GM18502 (cell line): ENCODE results near the gene EIF1.
"Not testable (repeated sequence)": the region's sequence is repeated elsewhere in the genome, so short reads cannot be mapped to it uniquely, and the experiment has no call there.

Experiments used
- ATAC-seq: cut with Tn5 transposase; IDR thresholded peaks from one replicate; pipeline ENCODE4 v1.9.1; 2021; ENCODE audit warnings: mild to moderate bottlenecking; ENCODE audit not compliant: unreplicated experiment, poor library complexity

The EIF1 gene

DNA sequence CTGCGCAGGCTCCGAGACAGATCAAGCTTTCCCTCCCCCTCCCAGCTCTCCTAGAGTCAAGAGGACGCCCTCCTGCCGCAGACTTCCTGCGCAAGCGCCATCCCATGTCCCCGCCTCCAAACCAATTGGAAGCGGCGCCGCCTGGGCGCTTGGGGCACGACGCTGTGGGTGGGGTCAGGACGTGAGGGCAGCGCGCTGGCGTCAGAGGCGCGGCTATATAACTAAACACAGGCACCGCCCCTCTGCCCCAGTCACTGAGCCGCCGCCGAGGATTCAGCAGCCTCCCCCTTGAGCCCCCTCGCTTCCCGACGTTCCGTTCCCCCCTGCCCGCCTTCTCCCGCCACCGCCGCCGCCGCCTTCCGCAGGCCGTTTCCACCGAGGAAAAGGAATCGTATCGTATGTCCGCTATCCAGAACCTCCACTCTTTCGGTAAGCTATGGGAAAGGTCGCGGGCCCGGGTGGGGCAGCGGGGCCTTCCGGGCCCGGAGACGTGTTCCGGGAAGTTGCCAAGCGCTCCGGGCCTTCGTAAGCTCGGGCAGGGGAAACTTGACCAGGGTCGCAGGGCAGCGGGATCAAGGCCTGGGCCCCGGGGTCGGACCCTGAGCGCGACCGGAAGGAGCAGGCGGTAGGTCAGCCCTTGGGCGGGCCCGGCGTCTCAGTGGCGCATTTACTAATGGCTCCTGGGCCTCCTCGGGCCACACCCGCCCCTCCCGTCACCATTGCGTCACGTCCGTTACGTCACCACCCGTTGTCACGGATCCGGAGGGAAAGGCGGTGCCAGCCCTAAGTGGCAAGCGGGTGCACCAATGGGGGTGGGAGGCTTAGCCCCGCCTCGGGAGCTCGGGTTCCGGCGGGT lies at the start of gene EIF1:
EIF1 (plus strand) TSS at position 245 of the 856 bp plus-strand sequence; CDS start at position 399, 154 bp downstream.
- ATAC-seq = peak; percentile 67

DNA sequence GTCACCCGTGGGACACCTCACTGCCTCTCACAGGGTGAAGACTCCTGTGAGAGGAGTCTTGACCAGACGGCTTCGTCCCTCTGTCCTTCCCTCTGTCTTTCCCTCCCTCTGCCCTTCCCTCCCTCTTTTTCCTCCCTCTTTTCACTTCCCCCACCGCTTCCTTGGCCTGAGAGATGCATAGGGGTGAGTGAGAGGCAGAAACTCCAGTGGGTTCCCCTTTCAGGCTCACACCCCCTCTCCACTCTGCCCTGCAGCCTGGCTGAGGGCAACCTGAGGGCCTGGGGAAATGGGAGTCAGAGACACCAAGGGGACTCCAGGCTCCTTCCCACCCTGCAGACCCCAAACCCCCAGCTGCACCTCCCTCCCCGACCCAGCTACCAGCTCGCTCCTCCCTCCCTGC lies 49.7 kb upstream of the EIF1 start:
- ATAC-seq = no peak

DNA sequence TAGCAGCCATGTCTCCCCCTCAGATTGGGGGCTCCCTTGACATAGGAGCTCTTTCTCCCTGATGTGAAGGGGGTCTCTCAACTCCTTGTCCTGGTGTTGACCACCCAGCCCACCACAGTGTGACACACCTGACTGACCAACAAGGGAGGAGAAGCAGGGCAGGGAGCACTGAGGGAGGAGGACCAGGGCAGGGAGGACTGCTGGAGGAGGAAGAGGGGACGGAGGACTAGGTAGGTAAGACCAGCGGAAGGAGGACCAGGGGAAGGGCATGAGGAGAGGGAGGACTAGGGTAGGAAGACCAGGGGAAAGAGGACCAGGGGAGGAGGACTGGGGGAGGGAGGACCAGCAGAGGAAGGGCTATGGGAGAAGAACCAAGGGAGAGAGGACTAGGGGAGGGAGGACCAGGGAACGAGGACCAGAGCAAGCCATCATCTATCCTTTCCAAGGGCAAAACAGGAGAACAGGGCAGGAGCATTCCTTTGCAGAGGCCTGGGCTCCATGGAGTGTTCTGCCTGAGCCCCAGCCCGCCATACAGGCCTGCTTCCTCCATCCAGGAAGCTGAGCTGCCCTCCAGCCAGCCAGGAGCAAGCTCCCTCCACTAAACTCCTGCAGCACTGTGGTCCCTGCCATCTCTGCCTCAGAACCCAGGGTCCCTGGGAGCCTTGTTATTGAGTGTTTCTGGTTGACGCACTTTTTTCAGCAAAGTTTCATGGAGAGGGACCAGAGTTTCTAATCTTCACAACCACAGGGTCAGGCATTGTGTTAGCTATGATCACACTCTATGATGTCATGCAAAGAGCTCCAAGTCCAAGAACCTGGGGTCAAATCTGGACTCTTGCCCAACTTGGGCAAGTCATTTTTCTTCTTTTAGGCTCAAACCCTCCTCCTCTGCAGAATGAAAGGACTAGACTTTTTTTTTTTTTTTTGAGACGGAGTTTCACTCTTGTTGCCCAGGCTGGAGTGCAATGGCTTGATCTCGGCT lies 48.9 kb upstream of the EIF1 start:
- no peak for ATAC-seq

DNA sequence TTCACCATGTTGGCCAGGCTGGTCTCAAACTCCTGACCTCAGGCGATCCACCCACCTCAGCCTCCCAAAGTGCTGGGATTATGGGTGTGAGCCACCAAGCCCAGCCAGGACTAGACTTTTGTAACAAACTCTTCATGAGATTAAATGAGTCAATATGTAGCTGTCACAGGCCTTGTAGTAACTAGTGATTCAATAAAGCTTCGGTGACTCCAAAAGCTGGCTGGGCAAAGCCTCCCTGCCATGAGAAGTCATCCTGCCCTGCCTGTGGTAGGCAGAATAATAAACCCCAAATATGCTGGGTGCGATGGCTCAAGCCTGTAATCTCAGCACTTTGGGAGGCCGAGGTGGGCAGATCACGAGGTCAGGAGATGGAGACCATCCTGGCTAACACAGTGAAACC lies 48.1 kb upstream of the EIF1 start:
- ATAC-seq = not testable (repeated sequence)

DNA sequence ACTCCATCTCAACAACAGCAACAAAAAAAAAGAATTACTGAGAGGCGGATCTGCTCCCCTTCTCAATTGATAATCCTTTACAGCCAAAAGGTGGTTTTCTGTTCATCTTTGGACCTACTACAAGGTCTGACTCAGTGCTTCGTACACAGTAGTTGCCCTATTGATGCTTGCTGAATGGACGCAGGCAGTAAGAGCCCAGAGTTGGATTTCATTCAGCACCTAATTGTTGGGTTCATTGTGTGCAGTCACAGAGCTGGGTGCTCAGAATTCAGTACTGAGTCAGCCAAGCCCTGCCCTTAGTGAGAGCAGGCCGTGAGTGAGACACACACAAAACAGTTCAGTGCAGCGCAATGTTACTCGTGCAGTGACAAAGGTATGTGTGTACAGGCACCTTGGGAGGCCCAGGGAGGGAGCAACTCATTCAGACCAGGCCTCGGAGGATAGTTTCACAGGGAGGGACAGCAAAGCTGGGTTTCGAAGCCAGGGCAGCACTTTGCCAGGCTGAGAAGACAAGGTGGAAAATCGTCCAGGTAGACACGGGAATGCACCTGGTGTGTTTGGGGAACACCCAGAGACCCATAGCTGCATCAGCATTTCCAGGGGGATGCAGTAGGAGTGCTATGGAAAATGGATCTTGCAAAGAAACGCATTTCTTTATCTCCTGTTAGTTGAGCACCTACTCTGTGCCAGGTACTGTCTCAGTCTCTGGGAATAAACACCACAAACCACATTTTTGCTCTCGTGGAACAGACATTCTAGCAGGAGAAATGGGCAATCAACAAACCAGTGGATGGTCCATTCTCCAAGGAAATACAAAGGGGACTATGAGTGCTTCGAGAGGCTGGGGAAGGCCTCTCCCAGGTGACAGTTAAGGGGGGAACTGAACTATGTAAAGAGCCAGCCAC lies 46.2 kb upstream of the EIF1 start:
- no peak for ATAC-seq

DNA sequence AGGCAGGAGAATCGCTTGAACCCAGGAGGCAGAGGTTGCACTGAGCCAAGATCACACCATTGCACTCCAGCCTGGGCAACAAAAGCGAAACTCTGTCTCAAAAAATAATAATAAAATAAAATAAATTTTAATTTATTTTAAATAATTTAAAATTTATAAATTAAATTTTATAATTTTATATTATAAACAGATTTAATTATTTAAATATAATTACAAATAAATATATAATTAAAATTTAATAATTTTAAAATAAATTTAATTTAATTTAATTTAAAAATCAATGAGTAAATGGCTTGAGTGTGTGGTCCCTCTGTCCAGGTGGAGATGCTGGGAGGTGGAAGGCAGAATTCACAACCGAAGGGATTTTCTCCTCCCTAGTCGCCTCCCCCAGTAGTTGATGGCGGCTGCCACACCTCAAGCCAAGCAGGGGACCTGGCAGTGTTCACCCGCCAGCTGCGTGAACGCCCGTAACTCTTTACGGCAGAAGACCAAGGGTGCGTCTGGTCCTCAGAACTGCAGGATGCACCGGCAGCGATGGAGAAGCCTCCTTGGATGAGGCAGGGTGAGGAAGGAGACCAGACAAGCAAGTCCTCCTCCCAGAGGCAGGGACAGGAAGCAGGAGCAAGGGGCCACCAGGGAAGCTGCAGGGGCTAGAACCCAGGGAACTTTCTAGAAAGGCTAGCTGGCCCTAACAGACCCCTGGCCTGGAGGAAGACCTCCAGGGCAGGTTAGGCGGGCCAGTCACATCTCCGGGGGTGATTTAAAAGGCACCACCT lies 41.5 kb upstream of the EIF1 start:
- ATAC-seq = no peak

DNA sequence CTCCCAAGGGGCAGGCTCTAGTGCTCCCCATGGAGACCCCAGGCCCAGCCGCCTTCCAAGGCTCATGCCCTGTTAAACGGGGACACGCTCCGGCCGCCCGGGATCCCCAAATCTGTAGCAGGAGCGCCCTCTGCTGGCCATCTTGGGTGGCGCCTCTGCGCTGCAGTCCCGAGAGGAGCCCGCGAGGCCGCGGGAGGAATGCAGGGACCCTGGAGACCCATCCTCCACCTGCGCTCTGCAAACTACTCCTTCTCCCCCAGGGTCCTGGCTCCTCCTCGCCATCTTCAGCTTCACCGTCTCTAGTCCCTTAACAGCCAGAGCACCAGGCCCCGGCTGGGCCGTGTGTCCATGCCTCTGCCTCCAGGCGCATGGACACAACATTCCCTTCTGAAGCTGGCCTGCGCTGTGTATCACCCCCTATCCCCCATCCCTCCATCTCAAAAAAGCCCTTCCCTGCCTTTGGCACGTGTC lies 40.7 kb upstream of the EIF1 start:
- peak; percentile 53 for ATAC-seq

DNA sequence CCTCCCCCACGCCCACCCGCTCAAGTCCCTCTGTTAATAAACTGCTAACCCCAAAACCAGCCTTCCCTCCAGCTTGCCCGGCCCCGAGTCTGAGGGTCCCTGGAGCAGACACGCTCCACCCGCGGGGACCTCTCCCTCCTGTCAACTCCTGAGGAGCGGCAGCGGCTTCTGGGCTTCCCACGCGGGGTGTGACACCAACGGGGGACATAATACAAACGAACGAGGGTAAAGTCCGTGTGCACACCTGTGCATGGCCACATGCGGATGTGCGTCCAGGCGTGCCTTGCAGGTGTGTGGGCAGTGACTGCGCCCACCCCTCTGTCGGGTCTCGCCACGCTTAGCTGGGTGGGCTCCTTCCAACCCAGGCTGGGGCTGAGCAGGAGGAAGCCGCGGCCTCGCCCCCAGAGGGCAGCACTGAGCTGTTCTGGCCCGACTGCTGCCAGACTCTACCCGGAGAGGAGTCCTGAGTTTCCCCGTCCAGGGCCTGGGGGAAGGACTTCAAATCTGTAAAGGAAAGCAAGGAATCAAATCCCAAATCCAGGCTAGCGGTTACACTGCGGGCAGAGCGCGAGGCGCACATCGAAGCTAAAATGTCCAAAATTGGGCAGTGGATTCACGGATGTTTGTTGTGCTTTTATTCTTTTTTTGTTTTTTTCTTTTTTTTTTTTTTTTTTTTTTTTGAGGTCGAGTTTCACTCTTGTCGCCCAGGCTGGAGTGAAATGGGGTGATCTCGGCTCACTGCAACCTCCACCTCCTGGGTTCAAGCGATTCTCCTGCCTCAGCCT lies 40.1 kb upstream of the EIF1 start:
- peak; percentile 59 for ATAC-seq

DNA sequence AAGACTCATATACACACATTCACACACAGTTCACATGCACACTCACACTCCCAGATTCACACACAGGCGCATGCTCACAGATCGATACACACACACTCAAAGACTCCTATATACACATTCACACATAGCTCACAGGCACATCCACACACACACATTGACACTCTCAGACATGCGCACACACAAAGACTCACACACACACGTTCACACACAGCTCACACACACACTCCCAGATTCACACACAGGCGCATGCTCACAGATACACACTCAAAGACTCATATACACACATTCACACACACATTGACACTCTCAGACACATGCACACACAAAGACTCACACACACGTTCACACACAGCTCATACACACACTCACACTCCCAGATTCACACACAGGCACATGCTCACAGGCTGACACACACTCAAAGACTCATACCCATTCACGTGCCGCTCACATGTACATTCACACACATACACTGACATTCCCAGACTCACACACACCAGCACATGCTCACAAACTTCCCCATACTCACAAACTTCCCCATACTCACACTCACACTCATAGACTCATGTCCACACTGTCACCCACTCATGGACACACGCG lies 38.7 kb upstream of the EIF1 start:
- no peak for ATAC-seq

DNA sequence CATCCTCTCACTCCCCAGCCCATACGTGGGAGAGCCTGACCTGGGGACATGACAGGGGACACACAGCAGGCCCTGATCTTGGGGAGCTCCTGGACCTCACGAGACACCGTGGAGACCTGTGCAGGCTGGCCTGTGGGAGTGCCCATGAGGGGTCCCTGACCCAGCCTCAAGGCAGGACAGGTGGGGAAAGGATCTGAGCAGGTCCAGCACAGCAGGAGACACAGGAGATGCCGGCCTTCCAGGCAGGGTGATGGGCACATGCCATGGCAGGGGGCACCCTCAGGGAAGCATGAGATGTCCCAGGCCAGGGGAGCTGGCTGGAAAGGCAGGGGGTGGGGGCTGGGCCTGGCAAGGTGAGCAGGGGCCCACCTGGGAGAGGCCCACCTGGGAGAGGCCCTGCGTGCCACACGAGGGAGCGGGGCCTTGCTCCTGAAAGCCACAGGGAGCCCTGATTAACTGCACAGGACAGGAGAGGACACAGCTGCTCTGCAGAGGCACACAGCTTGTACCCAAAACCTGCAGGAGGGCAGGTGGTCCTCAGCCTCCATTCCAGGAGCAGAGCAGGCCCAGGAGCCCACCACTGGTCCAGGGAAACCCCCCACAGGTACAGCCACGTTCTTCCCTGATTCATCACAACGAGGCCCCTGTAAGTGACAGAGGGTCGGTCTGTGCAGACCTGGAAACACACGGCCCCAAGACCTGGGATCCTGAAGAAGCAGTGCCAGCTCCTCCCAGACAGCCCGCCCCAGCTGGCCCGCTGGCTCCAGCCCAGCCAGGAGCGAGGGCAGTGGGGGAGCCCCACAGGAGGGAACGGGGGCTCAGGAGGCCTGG lies 37.7 kb upstream of the EIF1 start:
- ATAC-seq = no peak

DNA sequence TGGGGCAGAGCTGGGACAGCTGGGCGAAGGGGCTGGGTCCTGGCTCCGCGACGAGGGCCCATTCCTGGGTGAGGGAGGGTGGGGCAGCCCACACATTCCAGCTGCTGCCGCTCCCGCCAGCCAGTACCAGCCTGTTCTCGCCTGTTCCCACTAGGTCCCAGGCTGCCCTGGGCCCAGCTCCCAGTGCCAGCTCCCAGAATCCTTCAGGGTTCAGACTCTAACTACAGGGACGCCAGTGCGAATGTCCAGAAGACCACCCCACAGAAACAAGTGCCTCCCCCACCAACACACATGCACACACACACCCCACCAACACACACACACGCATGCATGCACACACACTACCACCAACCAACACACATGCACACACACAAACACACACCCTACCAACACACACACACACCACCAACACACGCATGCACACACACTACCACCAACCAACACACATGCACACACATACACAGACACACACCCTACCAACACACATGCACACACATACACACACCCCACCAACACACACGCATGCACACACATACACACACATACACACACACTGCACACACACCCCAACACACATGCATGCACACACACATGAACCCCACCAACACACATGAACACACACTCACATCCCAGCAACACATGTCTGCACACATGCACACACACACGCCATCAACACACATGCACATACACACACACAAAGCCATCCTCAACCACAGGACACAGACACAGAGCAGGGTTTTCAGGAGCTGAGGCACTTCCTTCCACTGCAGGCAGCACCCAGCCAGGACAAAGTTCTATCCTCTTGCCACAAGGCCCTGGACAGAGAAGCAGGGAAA lies 36.8 kb upstream of the EIF1 start:
- ATAC-seq = no peak

DNA sequence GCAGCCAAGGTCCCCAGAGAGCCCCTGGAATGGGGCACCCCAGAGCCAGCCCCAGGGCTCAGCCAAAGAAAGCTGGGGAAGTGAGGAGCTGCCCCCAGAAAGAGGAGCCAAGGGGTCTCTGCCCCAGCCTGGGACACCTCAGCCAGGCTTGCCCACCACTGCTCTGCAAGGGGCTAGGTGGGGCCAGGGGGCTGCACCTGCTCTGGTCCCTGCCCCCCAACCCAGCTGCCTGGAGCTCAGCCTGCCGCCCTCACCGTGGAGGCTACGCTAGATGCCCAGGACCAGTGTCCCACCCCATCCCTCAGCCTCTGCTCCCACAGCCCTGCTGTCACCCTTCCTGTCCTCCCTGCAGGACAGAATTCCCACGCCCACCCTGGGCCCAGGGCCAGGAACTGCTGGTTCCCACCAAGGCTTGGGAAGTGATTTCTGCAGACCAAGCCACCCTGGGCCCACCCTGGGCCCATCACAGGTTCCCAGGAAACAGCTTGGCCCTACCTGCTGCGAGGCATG lies 36.2 kb upstream of the EIF1 start:
- ATAC-seq = no peak

DNA sequence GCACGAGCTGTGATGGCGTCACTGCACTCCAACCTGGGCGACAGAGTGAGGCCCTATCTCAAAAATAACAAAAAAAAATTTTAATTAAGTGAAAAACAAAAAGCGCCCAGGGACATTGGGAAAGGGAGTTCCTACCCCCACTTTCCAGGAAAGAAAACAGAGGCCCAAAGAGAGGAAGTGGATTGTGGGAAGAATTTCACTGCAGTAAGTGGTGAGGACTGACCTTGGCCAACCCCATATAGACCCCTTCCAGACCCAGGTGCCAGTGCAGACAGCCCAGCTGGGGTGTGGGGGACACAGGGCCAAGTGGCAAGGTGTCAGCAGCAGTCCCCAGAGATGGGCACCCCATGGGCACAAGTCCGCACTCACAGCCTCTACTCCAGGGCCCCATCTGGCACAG lies 35.3 kb upstream of the EIF1 start:
- no peak for ATAC-seq

DNA sequence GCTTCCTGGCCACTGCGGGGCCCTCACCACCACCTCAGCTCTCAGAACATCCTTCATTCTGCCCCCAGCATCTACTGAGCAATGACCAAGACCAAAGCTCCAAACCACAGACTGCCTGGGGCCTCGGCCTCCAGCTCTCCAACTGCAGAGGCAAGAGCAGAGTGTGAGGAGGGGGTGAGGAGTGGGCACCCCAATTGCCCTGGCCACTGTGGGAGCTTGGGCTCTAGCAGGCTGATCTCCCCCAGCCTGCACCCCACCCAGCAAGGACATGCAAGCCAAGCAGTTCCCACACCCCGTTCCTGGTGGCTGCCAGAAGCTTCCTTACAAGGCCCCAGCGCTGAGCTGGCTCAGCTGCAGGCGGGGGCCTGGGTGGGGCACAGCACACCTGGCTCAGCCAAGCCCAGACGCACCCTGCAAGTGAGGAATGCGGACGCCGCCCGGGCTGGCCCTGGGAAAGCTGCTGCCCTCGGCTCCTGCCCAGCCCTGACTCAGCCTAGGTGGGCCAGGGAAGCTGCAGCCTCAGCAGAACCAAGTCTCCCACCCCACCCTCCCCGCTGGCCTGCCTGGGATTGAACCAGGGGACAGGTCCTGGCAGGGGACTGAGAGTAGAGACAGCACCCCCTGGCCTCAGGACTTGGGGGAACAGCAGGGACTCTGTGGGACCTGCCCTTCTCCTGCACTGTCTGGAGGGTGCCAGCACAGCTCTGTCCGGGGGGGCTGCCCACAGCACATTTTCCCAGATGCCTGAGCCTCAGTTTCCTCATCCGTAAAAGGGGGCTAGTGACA lies 34.6 kb upstream of the EIF1 start:
- ATAC-seq = no peak
